Gastroesophageal sphincter (tissue), 4 donors: ENCODE results near the gene ASB6. TPM values are rescaled to one million over a fixed set of nuclear protein-coding genes. Genes with fewer than 3 reads are reported as not detected.

Experiments
- ATAC-seq: fragments of 150-250 bp; one replicate; pipeline ENCODE4 v1.9.1; 2016; ENCODE audit warnings: mild to moderate bottlenecking, moderate library complexity
- H3K27ac ChIP-seq, 4 donors: fragments of 200-600 bp; sonication (generic) in 3 of 4; 1 replicate in 3 of 4; 2 replicates in 1 of 4; pipeline ENCODE4 v1.5.1; 2016 to 2019
- H3K27me3 ChIP-seq: fragments of 200-600 bp; sonication (generic); one replicate; pipeline ENCODE4 v1.5.1; 2019
- H3K36me3 ChIP-seq, 2 donors: fragments of 200-600 bp; sonication (generic); one replicate each; pipeline ENCODE4 v1.5.1; 2019; ENCODE audit warnings: control low read depth in 1 of 2
- H3K4me1 ChIP-seq, 3 donors: fragments of 200-600 bp; sonication (generic); 1 replicate in 2 of 3; 2 replicates in 1 of 3; pipeline ENCODE4 v1.5.1; 2016 to 2019; ENCODE audit warnings: control low read depth in 2 of 3
- H3K4me3 ChIP-seq, 2 donors: fragments of 200-600 bp; sonication (generic); one replicate each; pipeline ENCODE4 v1.5.1; 2019; ENCODE audit warnings: mild to moderate bottlenecking in 1 of 2, moderate library complexity in 1 of 2
- H3K9me3 ChIP-seq, 3 donors: fragments of 200-600 bp; sonication (generic); one replicate each; pipeline ENCODE4 v1.5.1; 2017 to 2019; ENCODE audit warnings: control low read depth in 2 of 3
- EP300 ChIP-seq: sonication (generic); formaldehyde crosslinking; IDR thresholded peaks from one replicate; pipeline ENCODE4 v1.6.1; 2017; ENCODE audit warnings: antibody characterized with exemption, mild to moderate bottlenecking
- POLR2A ChIP-seq, 2 donors: fragments of 450-650 bp; IDR thresholded peaks; one replicate each; pipeline ENCODE4 v1.6.1; 2017; ENCODE audit warnings: antibody characterized with exemption in 2 of 2, mild to moderate bottlenecking in 2 of 2, moderate library complexity in 1 of 2
- POLR2AphosphoS5 ChIP-seq: sonication (generic); formaldehyde crosslinking; IDR thresholded peaks from one replicate; pipeline ENCODE4 v1.6.1; 2017; ENCODE audit warnings: antibody characterized with exemption
- WGBS, 2 donors: methylation state at CpG; one replicate each; pipeline ENCODE4 v1.1.5; 2018; ENCODE audit warnings: low coverage in 1 of 2; 5-methylcytosine and 5-hydroxymethylcytosine counted together
- total RNA-seq, 4 donors: library from RNA; depleted of rRNA; stranded (reverse); fragments of >200 nt; gene quantifications; one replicate each; pipeline ENCODE4 v1.1.0, GENCODE V29; 2016
- TF ChIP-seq, protein P1 (sequence below), 4 experiments: fragments of 200-600 bp in 2 of 4; fragments of 450-650 bp in 2 of 4; sonication (generic) in 1 of 4; IDR thresholded peaks; one replicate each; pipeline ENCODE4 v1.5.1; 2017 to 2019; ENCODE audit warnings: antibody characterized with exemption in 4 of 4, mild to moderate bottlenecking in 2 of 4, moderate library complexity in 2 of 4

ASB6 gene
- total RNA-seq, 4 donors from 2014 or later = 21.3 to 37.2 (median 28.2) TPM

DNA sequence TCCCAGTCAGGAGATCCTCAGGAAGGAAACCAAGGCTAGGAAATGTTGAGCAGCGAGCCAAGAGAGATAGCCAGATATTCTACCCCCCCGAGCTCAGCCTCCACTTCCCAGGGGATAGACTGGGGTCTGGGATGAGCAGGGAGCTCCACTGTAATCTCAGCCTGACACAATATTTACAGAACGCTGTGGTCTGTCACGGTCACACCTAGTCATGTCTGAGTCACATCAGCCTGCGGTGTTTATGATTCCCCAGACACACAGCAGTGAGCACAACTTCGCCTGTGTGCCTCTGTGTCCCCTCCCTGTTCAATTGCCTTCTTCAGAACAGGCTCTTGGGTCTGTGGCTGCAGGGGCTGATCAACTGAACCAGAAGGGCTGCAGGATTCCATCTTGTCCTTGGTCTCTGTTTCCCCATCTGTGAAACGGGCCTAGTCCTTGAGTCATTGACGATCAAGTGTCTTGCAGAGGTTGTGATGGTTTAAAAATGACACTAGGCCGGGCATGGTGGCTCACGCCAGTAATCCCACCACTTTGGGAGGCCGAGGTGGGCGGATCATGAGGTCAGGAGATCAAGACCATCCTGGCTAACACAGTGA, 14.9 kb upstream of the ASB6 start:
- Histone ChIP-seq H3K27ac (no peak overlapping the region), H3K4me3 (no peak overlapping the region), H3K36me3 (no peaks in the 10 kb centered on the region), H3K9me3 (no peaks in the 10 kb centered on the region), H3K4me1 (peaks cover 0 to 12% (median 0%) of the 10 kb centered on the region in 3 donors), H3K27me3 (no peaks in the 10 kb centered on the region)
- WGBS, 2 donors = 80% methylated on average over 2 of the region's 12 CpGs; no CpG with 5 or more reads in 1 of the 2 donors
- TF ChIP-seq EP300 (no peak), POLR2AphosphoS5 (no peak), POLR2A (IDR thresholded peaks at IDR 0.05) (no peak)
- TF ChIP-seq, protein P1, sequence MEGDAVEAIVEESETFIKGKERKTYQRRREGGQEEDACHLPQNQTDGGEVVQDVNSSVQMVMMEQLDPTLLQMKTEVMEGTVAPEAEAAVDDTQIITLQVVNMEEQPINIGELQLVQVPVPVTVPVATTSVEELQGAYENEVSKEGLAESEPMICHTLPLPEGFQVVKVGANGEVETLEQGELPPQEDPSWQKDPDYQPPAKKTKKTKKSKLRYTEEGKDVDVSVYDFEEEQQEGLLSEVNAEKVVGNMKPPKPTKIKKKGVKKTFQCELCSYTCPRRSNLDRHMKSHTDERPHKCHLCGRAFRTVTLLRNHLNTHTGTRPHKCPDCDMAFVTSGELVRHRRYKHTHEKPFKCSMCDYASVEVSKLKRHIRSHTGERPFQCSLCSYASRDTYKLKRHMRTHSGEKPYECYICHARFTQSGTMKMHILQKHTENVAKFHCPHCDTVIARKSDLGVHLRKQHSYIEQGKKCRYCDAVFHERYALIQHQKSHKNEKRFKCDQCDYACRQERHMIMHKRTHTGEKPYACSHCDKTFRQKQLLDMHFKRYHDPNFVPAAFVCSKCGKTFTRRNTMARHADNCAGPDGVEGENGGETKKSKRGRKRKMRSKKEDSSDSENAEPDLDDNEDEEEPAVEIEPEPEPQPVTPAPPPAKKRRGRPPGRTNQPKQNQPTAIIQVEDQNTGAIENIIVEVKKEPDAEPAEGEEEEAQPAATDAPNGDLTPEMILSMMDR (IDR thresholded peaks at IDR 0.05) = no peak
- no peak for ATAC-seq

DNA sequence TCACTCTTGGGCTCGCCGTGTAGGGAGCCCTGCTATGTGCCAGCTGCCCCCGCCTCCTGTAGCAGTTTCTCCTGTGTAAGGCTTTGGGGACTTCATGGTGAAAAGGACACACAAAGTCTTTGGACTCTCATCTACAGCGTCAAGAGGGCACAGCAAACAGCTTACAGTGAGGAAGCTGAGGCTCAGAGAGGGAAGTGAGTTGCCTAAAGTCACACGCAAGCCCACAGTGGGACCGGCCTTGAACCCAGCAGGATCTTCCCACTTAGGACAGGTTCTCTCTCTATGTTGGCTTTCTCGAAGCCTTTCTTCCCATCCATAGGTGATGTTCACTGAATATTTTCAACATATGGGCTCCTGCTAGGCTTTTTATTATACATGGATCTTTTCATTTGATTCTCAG, 13.7 kb upstream of the ASB6 start:
- no peak overlapping the region for H3K27ac ChIP-seq
- H3K4me1 ChIP-seq = peaks cover 0 to 12% (median 0%) of the 10 kb centered on the region in 3 donors
- TF ChIP-seq POLR2A (IDR thresholded peaks at IDR 0.05) (no peak), EP300 (no peak), POLR2AphosphoS5 (no peak)
- TF ChIP-seq, protein P1 (IDR thresholded peaks at IDR 0.05) = no peak
- no peak for ATAC-seq
- H3K4me3 ChIP-seq = no peak overlapping the region
- 91 to 100% methylated on average over 2 to 4 of the region's 7 CpGs for WGBS, 2 donors
- no peaks in the 10 kb centered on the region for H3K27me3 ChIP-seq
- H3K9me3 ChIP-seq = no peaks in the 10 kb centered on the region
- no peaks in the 10 kb centered on the region for H3K36me3 ChIP-seq

DNA sequence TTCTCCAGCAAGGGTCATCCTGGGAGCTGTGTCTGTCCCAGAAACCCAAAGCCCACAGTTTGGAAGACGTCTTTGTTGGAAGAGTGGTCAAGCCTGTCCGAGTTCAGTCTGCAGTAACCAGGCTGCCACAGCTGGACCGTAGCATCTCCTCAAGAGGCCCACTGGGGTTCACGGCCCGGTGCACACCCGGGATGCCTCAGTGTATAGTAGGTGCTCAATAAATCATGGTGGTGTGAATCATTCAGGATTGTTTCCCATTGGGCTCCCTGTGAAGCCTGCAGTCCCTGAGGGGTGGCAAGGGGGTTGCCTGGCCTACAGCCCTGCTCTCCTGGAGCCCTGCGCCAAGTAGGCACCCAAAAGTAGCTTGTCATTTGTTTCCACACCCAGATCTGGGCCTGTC, 13.2 kb upstream of the ASB6 start:
- H3K36me3 ChIP-seq = no peaks in the 10 kb centered on the region
- peaks cover 0 to 12% (median 0%) of the 10 kb centered on the region in 3 donors for H3K4me1 ChIP-seq
- no peak for TF ChIP-seq POLR2A (IDR thresholded peaks at IDR 0.05)
- no peak for TF ChIP-seq POLR2AphosphoS5
- no peak for TF ChIP-seq EP300
- H3K9me3 ChIP-seq = no peaks in the 10 kb centered on the region
- 100% methylated on average over 3 of the region's 7 CpGs; no CpG with 5 or more reads in 1 of the 2 donors for WGBS, 2 donors
- no peaks in the 10 kb centered on the region for H3K27me3 ChIP-seq
- H3K27ac ChIP-seq = no peak overlapping the region
- no peak for ATAC-seq
- no peak overlapping the region for H3K4me3 ChIP-seq

DNA sequence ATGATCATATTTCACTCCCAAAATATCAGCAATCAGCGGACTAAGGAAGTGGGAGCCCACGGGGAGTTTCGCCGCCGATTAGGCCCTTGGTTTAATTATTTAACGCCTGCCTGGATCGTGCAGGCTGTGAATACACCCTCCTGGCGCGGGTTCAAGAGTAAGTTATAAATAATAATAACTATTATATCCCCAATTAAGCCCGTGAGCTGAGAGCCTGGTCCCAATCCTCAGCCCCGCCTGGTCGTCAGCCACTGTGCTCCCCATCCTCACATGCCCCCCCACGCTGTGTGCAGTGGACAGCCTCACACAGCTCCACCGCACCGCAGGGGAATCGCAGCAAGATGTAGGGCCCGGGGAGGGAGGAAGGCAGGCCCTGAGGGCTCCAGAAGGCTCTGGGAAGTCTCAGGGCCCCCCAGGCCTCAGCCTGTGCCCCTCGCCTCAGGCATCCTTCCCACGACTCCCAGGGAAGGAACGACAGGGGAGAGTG, 12.6 kb upstream of the ASB6 start:
- no peaks in the 10 kb centered on the region for H3K9me3 ChIP-seq
- H3K36me3 ChIP-seq = no peaks in the 10 kb centered on the region
- no peak for TF ChIP-seq EP300
- no peak for TF ChIP-seq POLR2AphosphoS5
- TF ChIP-seq POLR2A (IDR thresholded peaks at IDR 0.05) = no peak
- TF ChIP-seq, protein P1 (IDR thresholded peaks at IDR 0.05) = no peak
- no peaks in the 10 kb centered on the region for H3K27me3 ChIP-seq
- H3K27ac ChIP-seq = peak overlapping the region in 1 of 4 donors; percentile 1
- no peak overlapping the region for H3K4me3 ChIP-seq
- 51 to 83% methylated on average over 7 of the region's 20 CpGs for WGBS, 2 donors
- peaks cover 0 to 12% (median 0%) of the 10 kb centered on the region in 3 donors for H3K4me1 ChIP-seq
- ATAC-seq = no peak

DNA sequence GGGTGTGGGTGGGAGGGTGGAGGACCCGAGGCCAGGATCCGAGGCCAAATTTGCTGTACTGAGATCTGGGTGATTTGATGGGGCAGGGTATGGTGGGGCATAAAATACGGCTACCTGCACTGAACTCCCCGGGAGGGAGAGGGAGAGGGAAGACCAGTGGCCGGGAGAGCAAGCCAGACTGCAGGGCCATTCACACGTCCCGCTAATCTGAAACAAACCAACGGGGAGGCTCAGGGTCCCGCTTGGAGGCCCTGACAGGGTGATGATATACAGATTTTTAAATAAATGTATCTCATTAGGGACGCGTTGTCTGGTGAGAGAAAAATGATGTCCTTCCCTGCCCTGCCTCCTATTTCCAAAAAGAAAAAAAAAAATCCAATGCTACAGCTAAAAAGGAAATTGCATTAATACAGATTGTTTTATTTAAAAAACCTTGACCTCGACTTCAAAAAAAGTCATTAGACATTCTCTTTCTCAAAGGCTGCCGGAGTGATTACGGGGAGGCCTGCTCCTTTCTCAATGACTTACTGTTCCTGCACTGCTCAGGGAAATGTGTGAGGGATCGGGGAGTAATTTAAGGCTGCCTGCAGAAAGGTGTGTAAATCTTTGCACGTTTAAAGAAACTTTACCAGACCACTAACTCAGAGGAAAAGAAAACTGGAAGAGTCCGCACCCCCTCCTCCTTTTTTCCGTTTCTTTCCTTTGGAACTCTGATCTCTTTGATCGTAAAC, 12.0 kb upstream of the ASB6 start:
- H3K36me3 ChIP-seq = no peaks in the 10 kb centered on the region
- no peak overlapping the region for H3K4me3 ChIP-seq
- 41 to 57% methylated on average over 11 to 19 of the region's 19 CpGs for WGBS, 2 donors
- no peaks in the 10 kb centered on the region for H3K9me3 ChIP-seq
- TF ChIP-seq POLR2A (IDR thresholded peaks at IDR 0.05) (no peak), POLR2AphosphoS5 (no peak), EP300 (no peak)
- TF ChIP-seq, protein P1 (IDR thresholded peaks at IDR 0.05) = no peak
- peaks cover 0 to 12% (median 0%) of the 10 kb centered on the region in 3 donors for H3K4me1 ChIP-seq
- no peak for ATAC-seq
- no peaks in the 10 kb centered on the region for H3K27me3 ChIP-seq
- H3K27ac ChIP-seq = peak overlapping the region in 1 of 4 donors; percentile 1
